Testis (tissue), 2 donors: ENCODE data around the gene PVR.

Experiments
- POLR2A ChIP-seq: fragments of 450-650 bp; IDR thresholded peaks from one replicate; pipeline ENCODE4 v1.6.1; 2017; ENCODE audit warnings: antibody characterized with exemption, mild to moderate bottlenecking, moderate library complexity
- TF ChIP-seq, protein P1 (sequence below), 3 experiments: fragments of 450-650 bp in 2 of 3; fragments of 200-600 bp in 1 of 3; sonication (generic) in 1 of 3; IDR thresholded peaks; one replicate each; pipeline ENCODE4 v1.5.1; 2016 to 2019; ENCODE audit warnings: antibody characterized with exemption in 3 of 3, mild to moderate bottlenecking in 2 of 3, moderate library complexity in 1 of 3

DNA sequence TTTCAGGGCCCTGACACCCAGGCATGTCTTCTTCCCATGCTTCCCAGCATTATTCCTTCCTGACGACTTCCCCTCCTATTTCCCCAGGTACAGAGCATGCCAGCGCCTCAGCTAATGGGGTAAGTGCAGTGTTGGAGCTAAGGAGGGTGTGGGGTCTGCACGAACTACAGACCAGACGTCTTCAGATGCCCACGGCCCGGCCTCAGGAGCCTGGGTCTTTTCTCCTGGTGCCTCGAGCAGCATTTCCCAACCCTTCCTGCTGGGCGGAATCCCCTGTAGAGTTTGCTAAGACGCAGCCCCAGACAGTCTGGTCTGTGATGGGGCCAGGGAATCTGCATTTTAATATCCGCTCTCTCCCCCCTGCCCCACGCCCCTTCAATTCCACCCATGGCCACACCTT, 17.5 kb downstream of the PVR start:
- no peak for TF ChIP-seq POLR2A
- TF ChIP-seq, protein P1, sequence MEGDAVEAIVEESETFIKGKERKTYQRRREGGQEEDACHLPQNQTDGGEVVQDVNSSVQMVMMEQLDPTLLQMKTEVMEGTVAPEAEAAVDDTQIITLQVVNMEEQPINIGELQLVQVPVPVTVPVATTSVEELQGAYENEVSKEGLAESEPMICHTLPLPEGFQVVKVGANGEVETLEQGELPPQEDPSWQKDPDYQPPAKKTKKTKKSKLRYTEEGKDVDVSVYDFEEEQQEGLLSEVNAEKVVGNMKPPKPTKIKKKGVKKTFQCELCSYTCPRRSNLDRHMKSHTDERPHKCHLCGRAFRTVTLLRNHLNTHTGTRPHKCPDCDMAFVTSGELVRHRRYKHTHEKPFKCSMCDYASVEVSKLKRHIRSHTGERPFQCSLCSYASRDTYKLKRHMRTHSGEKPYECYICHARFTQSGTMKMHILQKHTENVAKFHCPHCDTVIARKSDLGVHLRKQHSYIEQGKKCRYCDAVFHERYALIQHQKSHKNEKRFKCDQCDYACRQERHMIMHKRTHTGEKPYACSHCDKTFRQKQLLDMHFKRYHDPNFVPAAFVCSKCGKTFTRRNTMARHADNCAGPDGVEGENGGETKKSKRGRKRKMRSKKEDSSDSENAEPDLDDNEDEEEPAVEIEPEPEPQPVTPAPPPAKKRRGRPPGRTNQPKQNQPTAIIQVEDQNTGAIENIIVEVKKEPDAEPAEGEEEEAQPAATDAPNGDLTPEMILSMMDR (IDR thresholded peaks at IDR 0.05): no peak
